BE2C (cell line): ENCODE results near the gene MMRN2.
"Not testable (repeated sequence)": the region's sequence is repeated elsewhere in the genome, so short reads cannot be mapped to it uniquely, and the experiment has no call there.

ENCODE experiments used
- DNase-seq: peaks from one replicate; pipeline ENCODE4 v3.0.0-alpha.2; 2020
- H3K27me3 ChIP-seq: fragments of 250-450 bp; sonication (Bioruptor Pico); 2 replicates; pipeline ENCODE4 v1.5.1; 2020; ENCODE audit warnings: mild to moderate bottlenecking
- H3K36me3 ChIP-seq: fragments of 250-450 bp; sonication (Bioruptor Pico); 2 replicates; pipeline ENCODE4 v1.5.1; 2020; ENCODE audit warnings: mild to moderate bottlenecking
- H3K4me1 ChIP-seq: fragments of 250-450 bp; sonication (Bioruptor Pico); 2 replicates; pipeline ENCODE4 v1.5.1; 2020
- H3K4me3 ChIP-seq: 2 replicates; pipeline ENCODE4 v1.5.1; 2011; ENCODE audit warnings: low read depth, low read length
- H3K9me3 ChIP-seq: fragments of 250-450 bp; sonication (Bioruptor Pico); 2 replicates; pipeline ENCODE4 v1.5.1; 2020
- TF ChIP-seq, protein P1 (sequence below): IDR thresholded peaks from 2 replicates; pipeline ENCODE4 v1.5.1; 2012; ENCODE audit warnings: mild to moderate bottlenecking, low read depth, low read length

Gene MMRN2

GRCh38 chr10:86938260-86938659 lies 19.2 kb downstream of the MMRN2 start:
- DNase-seq, result no peak
- no peak overlapping the region for H3K4me3 ChIP-seq
- no peaks in the 10 kb centered on the region for H3K27me3 ChIP-seq

DNA sequence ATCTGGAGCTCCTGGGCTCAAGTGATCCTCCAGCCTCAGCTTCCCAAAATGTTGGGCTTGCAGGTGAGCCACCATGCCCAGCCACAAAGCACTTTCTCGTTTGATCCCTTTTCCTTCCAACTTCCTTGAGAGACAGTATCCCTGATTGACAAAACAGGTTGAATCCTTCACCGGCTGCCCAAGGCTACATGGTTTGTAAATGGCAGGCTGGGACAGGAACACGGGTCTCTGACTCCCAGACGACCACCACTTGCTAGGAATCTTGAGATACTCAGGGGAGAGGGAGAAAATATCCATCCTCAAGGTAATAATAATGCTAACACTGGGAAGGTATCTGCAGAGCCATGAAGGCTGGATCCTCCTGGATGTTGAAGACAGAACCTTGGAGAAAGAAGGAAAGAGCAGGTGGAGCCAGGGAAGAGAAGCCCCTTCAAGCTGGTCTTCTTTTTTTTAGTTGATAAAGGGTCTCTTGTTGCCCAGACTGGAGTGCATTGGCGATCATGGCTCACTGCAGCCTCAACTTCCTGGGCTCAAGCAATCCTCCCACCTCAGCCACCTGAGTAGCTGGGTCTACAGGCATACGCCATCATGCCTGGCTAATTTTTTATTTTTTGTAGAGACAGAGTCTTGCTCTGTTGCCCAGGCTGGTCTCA lies 19.8 kb downstream of the MMRN2 start:
- Histone ChIP-seq H3K4me3 (no peak overlapping the region), H3K27me3 (no peaks in the 10 kb centered on the region), H3K9me3 (no peaks in the 10 kb centered on the region), H3K36me3 (no peaks in the 10 kb centered on the region), H3K4me1 (no peaks in the 10 kb centered on the region)
- no peak for DNase-seq
- TF ChIP-seq, protein P1, sequence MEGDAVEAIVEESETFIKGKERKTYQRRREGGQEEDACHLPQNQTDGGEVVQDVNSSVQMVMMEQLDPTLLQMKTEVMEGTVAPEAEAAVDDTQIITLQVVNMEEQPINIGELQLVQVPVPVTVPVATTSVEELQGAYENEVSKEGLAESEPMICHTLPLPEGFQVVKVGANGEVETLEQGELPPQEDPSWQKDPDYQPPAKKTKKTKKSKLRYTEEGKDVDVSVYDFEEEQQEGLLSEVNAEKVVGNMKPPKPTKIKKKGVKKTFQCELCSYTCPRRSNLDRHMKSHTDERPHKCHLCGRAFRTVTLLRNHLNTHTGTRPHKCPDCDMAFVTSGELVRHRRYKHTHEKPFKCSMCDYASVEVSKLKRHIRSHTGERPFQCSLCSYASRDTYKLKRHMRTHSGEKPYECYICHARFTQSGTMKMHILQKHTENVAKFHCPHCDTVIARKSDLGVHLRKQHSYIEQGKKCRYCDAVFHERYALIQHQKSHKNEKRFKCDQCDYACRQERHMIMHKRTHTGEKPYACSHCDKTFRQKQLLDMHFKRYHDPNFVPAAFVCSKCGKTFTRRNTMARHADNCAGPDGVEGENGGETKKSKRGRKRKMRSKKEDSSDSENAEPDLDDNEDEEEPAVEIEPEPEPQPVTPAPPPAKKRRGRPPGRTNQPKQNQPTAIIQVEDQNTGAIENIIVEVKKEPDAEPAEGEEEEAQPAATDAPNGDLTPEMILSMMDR, result no peak

More at GRCh38 chr10:86938260-86938659, 19.2 kb downstream of the MMRN2 start:
- H3K4me1 ChIP-seq, result no peaks in the 10 kb centered on the region
- TF ChIP-seq, protein P1, result no peak
- H3K36me3 ChIP-seq, result no peaks in the 10 kb centered on the region
- no peaks in the 10 kb centered on the region for H3K9me3 ChIP-seq

DNA sequence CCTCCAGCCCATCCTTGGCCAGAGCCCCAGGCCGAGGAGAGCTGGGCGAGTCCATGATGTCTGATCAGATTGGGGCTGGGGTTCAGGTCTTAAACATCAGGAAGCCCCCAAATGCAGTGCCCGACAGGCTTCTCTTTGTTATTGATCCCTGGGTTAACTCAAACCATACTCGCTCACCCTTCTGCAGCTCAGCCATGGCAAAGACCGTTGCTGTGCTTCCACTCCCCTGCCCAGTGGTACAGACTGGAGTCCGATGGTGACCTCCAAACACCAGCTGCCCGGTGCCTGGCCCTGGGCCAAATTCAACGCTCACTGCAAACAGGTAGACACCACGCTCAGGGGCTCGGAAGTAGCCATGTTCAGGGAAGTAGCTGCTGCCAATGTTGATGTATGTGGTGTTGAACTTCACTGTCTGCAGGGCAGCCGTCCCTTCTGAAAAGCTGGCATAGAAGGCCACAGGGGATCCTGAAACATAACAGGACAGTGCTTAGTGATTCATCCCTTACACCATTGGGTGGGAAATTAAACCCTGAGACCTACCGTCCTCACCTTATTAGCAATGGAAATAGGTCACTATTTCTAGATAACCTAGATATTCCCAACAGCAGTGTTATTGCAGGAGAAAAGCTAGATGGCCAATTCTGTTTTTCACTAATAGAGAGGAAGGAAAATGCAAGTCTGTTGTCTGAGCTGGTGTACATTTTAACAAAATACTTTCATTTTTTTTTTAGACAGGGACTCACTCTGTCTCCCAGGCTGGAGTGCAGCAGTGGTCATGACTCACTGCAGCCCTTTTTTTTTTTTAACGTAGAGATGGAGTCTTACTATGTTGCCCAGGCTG lies 20.5 kb downstream of the MMRN2 start:
- TF ChIP-seq, protein P1, result no peak
- H3K4me3 ChIP-seq, result no peak overlapping the region
- H3K27me3 ChIP-seq, result no peaks in the 10 kb centered on the region
- no peak for DNase-seq
- no peaks in the 10 kb centered on the region for H3K9me3 ChIP-seq
- no peaks in the 10 kb centered on the region for H3K4me1 ChIP-seq
- no peaks in the 10 kb centered on the region for H3K36me3 ChIP-seq

DNA sequence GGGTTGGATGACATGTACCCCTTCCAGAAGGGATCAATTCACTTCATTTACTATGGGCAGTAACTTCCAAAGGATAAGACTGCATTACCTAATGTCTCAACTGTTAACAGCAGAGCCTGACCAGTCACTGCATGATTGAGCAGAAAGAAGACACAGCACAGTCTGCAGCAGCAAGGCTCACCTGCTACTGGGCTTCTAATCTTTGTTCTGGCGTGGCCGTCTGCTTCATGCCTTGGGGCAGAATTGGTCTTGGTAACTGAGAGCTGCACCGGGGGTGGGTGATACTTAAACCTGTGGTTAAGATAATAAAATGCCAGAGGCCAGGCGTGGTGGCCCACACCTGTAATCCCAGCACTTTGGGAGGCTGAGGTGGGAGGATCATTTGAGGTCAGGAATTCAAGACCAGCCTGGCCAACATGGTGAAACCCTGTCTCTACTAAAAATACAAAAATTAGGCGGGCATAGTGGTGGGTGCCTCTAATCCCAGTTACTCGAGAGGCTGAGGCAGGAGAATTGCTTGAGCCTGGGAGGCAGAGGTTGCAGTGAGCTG lies 23.2 kb downstream of the MMRN2 start:
- H3K27me3 ChIP-seq, H3K36me3 ChIP-seq, H3K4me3 ChIP-seq, DNase-seq, H3K9me3 ChIP-seq, H3K4me1 ChIP-seq: not testable (repeated sequence)

DNA sequence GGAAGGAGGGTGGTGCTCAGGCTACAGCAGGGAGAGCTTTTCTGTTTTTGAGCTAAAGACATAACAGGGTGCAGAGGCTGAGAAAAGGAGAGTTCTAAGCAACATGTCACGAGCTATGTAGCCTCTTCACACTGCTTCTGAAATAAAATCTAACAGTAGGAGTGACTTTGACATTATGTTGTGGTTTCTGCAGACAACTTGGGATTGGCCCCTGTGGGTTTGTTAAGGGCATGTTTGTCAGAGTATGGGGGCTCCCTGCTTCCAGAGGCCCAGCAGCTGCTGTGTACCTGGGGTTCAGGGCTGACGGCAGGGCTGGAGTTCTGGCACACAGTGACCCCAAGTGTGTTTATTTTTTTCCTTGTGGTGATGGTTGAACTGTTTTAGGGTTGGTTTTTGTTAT lies 24.7 kb downstream of the MMRN2 start:
- Histone ChIP-seq H3K36me3 (peaks cover 5% of the 10 kb centered on the region; the same call in 1 of the 2 replicates), H3K4me1 (no peaks in the 10 kb centered on the region), H3K9me3 (no peaks in the 10 kb centered on the region), H3K4me3 (no peak overlapping the region), H3K27me3 (no peaks in the 10 kb centered on the region)
- TF ChIP-seq, protein P1, result no peak
- no peak for DNase-seq

DNA sequence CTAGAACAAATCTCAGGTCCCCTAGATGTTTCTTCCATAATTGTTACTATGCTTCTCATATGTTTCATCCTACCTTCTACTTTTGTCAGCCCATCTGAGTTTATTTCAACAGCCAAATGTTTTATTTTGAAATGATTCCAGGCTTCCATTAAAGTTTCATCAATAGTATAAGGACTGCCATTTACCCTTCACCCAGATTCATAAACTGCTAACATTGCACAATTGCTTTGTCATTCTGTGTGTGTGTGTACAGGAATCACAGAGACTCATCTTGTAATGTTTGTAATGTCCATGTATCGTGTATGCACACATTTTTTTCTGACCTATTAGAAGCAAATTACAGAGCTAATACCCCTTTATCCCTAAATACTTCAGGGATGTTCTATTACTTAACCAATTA lies 25.5 kb downstream of the MMRN2 start:
- TF ChIP-seq, protein P1, result no peak
- H3K4me3 ChIP-seq, result no peak overlapping the region
- DNase-seq, result no peak
- H3K9me3 ChIP-seq, result no peaks in the 10 kb centered on the region
- H3K27me3 ChIP-seq, result no peaks in the 10 kb centered on the region
- no peaks in the 10 kb centered on the region for H3K4me1 ChIP-seq
- peaks cover 5% of the 10 kb centered on the region; the same call in 1 of the 2 replicates for H3K36me3 ChIP-seq
